Measurements from ENCODE around the gene PFDN1.

Gene PFDN1

DNA sequence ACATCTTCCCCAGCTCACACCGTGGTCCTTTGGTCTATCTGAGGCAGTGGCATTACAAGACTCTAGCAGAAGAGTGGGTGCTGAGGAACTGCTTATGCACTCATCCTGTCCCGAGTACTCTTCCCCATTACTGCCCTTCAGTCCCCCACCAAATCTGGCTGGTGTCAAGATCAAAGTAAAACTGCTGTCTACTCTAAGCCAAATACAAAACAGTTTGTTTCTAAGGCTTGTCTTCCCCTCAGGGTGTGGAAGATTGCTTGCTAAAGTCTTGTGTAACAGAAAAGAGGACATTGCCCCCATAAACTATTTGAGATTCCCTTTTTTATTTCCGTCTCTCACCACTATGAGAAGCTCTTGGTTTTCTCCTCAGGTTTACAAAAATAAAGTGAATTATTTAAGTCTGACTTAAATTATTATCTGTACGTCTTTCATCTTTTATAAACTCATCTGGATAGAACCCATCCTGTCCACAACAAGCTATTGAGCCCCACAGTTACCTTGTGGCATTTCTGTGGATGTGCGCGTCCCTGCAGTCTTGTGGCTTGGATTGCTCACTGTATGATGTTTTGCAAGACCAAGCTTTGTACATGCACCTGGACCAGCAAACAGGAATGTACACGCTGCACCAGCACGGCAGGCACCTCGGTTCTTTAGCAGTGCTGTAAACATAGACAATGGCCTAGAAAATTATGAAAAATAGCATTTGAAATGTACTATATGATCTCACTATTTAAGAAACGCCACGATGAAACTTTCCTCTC, 66.9 kb downstream of the PFDN1 start:
- no peak for DNase-seq

DNA sequence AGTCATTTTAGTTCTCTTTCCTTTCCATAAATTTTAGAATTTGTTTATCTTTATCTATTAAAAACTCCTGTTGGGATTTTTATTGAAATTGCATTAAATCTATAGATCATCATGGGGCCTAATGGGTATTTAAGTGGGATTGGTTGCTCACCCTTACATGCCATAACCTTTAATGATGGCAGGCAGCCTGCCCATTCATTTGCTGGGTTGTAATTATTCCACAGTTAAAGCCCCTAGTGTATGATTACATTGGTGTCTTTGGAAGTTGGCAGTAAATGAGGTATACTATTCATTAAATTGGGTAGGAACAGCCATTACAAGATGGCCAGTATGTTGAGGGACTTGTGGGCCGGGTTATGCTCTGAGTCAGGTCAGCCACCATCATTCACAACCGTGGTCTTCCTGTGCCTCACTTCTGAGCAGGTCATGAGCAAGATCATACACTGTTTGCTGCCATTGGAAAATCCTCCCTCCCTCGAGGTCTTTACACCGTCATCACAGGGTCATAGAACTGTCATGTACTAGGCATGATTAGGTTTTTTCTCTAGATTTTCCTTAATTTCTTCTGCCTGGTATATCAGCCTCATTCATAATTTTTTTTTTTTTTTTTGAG, 68.4 kb downstream of the PFDN1 start:
- no peak for DNase-seq

- no peak for DNase-seq
These were observed 70.2 kb downstream of the PFDN1 start for GRCh38 chr5:140232731-140233130.

DNA sequence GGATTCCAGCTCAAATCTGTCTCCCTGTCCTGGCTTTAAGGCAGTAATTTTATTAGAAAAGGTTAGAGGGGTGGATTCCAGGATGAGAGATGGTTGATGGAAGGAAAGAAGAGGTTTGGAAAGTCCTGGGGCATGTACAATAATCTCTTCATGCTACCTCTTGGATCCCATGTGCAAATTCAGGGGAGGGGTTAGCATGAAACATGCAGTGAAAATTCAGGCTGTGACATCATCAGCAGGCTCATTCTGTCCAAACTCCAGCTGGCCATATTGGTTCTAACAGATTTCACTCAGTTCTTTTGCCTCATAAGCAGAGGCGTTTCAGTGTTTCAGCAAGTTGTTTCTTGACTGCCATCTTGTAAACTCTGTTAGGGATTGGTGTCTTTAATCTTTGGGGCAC, 72.5 kb downstream of the PFDN1 start:
- no peak for DNase-seq

GRCh38 chr5:140228364-140228837, 74.5 kb downstream of the PFDN1 start:
- no peak for DNase-seq

DNA sequence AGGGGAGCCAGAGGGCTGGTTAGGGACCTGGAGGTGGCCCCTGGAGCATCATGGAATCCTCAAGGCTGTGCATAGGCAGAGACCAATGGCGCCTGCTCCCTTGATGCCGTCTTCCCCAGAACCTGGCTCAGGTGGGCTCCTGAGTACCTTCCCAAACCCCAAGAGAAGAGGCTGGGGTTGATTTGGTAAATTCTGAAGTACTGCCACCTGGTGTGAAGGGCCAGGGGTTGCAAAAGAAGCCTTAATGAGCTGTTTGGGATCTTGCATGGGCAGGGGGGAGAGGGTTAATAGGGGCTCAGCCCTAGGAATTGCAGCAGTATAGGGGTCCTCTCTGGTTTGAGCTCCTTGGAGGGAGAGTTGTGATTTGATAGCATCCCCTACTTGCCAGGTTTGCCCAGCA, 75.9 kb downstream of the PFDN1 start:
- DNase-seq = no peak

GRCh38 chr5:140225396-140225795, 77.5 kb downstream of the PFDN1 start:
- no peak for DNase-seq

DNA sequence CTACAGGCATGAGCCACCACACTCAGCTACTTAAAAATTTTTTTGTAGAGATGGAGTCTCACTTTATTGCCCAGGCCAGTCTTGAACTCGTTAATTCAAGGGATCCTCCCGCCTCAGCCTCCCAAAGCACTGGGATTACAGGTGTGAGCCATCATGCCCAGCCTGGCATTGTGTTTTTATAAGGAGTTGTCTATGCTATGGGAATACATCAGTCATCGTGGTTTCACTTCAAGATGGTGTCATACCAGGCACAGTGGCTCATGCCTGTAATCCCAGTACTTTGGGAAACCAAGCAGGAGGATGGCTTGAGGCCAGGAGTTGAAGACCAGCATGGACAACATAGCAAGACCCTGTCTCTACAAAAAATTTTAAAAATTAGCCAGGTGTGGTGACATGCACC, 78.2 kb downstream of the PFDN1 start:
- no peak for DNase-seq

DNA sequence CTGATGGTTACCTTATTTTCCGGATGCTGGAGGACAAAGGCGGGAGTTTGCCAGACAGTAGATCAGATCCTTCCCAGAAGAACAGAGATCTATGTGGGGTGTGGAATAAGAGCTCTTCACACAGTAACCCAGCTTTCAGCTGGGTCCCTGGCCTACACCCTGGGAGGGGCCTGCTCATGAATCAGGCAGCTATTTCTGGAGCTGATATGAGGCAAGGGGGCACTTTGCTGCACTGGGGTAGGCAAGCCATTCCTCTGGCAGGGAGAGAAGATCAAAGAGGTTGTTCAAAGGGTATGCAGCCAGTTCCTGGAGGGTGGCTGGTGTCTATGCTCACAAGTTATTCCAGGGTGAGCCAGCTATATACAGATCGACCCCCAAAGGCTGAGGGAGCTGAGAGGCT, 79.3 kb downstream of the PFDN1 start:
- DNase-seq = no peak

DNA sequence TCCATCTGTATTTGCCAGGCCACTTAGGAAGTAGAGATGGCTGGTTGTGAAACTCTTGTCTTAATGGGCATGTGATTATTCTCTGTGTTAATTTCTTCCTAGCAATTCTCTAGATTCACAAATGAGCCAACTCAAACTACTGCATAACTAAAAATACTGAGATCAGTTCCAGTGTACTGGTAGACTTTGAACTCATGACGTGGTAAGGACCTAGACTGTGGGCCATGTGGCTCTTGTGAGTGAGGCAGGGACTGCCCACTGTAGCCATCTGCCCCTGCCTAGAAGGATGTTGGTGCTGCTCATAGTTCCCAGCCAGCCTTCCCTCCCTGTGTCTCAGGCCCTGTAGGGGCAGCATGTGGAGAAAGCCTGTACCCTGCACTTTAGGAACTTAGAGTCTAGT, 80.5 kb downstream of the PFDN1 start:
- no peak for DNase-seq

- no peak for DNase-seq
These were observed 81.1 kb downstream of the PFDN1 start for GRCh38 chr5:140221697-140222223.

DNA sequence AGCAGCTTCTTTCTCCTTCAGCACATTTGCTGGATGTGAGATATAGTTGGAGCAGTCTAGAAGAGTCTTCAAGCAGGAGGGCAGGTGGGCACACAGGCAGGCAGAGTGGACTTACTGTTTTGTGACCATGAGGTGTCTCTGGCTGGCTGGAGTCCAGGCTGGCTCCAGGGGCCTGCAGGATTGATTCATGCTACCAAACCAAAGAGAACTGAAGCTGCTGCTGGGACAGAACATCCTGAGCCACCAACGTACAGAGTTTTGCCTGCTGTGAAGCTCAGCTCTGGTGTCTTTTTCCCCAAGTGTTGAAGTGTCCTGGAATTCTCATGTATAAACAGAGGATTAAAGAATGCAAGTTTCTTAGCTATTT, 82.2 kb downstream of the PFDN1 start:
- no peak for DNase-seq

- no peak for DNase-seq
These were observed 82.7 kb downstream of the PFDN1 start for GRCh38 chr5:140220032-140220697.

DNA sequence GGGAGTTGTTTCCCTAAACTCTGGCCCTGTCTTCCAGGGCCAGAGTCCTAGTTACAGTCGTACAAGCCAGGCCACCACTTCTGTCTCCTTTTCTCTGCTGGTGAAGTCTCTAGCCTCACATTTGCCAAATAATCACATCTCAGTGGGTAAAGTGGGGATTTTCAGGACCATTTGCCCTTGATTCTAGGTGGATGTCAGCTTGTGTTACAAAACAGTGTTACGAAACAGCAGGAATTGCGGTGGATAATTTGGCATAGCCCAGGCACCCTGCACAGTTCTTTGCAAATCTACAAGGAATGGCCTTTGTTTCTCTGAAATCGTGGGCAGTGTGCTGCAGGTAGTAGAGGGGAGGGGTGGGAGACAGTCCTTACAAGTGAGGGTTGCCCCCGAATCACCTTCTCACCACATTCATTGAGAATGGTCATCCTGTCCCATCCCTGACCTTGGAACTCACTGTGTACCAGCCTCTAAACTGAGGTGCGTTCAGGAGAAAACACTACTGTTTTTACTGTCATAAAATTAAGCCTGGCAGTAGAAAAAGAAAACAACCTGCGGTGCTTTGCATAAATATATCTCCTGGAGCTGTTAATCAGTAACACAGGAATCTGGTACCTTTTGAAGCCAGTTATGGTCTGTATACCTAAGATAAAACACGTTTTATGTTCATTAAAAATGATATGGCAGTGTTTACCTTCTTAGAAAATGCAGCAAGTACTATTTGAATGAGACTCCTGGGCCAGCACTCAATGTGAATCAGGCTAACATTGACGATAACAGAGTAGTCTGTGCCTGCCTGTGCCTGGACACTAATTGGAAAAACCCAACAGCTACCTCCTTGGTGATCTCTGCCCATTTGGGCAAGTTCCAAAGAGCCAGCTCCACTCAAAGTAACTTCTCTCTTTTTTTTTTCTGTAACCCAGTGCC, 83.6 kb downstream of the PFDN1 start:
- no peak for DNase-seq

DNA sequence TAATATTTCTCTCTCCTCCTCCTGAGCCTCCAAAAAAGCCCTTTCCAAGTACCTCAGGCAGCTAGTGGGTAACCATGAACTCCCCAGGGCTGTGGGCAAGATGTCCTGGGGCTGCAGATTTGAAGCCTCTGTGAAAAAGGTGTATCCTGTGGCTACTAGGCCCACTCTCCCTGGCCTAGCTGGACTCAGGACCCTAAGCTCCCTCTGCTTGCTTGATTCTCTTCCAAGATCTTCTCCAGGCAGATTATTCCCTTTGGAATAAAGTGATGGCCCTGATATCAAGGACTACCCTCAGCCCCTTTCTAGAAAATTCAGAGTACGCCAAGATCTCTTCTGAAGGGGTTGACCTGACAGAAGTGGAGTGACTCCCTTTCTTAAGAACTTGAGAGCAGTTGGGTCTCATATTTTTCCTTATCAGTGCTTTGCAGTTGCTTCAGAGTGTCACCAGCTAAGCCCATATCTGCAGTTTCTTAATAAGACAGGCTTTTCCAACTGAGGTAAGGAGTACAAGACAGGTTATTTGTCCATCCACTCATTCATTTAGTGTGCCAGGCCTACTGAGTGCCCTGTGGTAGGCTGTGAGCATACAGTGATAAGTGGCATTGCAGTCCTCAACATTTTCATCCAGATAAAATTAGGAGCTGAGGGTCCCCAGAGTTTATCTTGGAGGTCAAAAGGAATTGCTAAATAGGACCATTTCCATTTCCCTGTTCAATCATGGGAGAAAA, 85.4 kb downstream of the PFDN1 start:
- no peak for DNase-seq

- DNase-seq = no peak
These were observed 86.3 kb downstream of the PFDN1 start for GRCh38 chr5:140216478-140217074.

DNA sequence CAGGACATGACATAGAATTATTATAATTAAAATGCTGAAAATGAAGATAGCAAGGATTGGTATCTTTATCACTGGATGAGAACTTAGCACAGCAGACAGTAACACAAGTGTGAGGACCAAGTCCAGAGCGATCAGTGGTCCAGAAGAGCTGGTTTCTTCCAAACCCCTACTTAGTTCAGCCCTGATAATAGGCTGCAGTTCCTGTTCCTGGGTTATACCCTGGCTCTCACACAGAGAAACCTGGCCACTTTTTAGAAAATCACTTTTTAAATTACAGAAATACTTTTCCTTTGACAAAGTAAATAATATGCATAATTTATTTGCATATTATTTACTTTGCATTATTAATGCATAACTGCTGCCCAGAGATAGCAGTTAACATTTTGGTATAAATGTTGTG, 87.6 kb downstream of the PFDN1 start:
- DNase-seq = no peak

DNA sequence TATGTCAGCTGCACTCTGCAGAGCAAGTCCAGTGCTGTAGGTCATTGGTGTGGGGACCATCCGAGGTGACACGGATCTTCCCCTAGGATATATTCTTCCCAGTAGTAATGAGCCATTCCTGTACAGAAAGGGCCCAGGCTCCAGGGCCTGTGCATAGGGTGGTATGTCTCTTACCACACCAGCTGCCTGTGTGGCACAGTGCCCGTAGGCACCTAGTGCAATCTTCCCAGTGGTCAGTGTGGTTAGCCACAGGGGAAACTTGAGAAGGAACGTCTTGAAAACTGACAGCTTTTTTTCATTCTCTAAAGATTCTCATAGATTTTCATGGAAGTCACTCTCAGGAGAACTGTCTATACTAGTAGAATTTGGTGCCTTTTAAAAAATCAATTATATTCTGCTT, 88.1 kb downstream of the PFDN1 start:
- DNase-seq = no peak

GRCh38 chr5:140213370-140213983, 89.4 kb downstream of the PFDN1 start:
- no peak for DNase-seq

- no peak for DNase-seq
These were observed 94.8 kb downstream of the PFDN1 start for GRCh38 chr5:140208065-140208464.

DNA sequence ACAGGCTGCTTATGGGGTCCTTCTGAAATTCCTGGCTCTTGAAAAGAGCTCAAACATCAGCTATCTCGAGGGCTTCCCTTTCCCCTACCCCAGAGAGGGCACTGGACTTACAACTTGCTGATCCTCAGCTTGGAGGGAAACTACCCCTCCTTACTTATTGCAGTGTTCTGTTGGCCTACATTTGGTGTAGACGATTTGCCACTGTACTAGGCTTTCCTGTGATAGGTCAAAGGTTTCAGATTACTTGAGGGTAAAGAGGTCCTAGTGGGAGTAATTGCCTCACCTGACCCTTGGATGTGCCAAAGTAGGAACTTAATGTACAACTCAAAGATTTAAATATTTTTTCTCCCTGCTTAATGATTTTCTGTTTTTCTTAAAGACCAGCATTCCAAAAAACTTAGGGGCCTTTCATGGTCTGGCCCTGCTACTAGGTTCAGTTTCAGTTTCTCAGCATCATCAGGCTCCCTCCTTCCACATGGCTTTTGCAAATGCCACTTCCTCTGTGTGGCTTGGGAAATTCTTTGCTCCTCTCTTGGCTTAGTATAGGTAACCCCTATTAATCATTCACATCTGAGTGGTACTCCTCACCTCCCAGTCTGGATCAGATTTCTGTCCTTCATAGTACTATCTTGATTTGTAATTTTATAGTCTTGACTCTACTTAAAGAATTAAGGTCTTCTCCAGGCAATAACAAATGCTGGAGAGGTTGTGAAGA, 95.5 kb downstream of the PFDN1 start:
- no peak for DNase-seq

Measured in DMS 273 treated with DMSO at 0.1 percent for 48 hours (cell line).